Activated T-cell treated with anti-CD3 and anti-CD28 coated beads for 48 hours (primary cell): ENCODE data around the gene CIITA.

Experiments used
- DNase-seq: peaks from one replicate; pipeline ENCODE4 v3.0.0-alpha.2; 2020; ENCODE audit warnings: low read depth

The CIITA gene

DNA sequence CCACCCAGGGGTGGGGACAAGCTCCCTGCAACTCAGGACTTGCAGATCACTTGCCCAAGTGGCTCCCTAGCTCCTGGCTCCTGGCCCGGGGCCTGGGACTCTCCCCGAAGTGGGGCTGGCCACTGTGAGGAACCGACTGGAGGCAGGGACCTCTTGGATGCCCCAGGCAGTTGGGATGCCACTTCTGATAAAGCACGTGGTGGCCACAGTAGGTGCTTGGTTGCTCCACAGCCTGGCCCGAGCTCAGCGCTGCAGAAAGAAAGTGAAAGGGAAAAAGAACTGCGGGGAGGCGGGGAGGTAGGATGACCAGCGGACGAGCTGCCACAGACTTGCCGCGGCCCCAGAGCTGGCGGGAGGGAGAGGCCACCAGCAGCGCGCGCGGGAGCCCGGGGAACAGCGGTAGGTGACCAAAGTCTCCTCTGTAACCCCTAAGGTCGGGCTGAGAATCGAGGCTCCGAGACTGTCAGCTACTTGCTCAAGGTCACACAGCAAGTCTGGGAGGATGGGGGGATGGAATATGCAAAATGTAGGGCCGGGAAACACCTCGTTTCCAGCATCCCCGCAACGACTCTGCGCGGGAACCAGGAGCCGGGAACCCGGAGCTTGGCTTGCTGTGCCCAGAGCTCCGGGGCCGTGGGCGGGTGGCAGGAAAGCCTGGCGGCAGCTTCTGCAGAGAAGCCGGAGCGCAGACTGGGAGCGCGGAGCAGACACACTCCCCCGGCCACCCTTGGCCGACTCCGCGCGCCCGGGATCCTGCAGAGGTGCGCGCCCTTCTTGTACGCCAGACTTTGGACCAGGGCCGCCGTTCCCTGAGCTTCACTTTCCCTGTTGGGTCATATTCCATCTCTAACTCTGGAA lies 1.9 kb downstream of the CIITA start:
- DNase-seq = no peak

DNA sequence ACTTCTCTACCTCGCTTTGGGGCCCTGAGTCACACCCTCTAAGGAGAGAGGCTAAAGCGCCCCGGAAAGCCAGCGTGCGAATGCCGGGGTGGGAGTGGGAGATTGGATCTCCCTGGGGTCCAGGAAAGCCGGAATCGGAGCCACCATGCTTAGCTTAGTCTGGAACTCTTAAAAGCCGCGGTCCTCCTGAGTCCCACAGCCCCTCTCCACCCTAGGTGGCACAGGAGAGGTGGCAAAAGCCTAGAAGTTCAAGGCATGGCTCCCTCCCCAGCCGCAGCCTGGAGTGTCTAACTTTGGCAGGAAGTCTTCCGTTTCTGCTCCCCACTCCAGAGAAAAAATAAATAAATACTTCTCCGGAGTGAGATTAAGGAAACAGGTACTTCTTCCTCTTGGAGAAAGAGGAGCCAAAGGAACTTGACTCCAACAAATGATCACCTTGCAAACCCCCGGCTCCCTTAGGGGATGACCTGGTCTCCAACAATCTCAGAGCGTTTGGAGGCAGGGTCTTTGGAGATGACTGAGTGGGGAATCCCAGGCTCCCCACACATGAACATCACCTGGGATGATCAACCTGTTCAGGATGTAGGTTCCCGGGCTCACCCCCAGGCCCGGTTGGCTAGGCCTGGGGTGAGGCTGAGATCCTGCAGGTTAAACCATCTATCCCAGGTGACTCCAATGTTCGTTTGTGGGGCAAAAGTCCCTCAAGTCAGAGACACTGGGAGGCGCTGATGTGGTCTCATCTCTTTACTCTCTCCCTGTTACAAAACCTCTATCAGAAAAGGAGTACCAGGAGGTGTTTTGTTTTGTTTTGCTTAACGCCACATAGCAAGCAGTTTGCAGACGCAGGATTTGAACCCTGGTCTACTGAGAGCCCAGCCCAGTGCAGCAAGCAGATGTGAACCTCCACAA lies 2.9 kb downstream of the CIITA start:
- no peak for DNase-seq

DNA sequence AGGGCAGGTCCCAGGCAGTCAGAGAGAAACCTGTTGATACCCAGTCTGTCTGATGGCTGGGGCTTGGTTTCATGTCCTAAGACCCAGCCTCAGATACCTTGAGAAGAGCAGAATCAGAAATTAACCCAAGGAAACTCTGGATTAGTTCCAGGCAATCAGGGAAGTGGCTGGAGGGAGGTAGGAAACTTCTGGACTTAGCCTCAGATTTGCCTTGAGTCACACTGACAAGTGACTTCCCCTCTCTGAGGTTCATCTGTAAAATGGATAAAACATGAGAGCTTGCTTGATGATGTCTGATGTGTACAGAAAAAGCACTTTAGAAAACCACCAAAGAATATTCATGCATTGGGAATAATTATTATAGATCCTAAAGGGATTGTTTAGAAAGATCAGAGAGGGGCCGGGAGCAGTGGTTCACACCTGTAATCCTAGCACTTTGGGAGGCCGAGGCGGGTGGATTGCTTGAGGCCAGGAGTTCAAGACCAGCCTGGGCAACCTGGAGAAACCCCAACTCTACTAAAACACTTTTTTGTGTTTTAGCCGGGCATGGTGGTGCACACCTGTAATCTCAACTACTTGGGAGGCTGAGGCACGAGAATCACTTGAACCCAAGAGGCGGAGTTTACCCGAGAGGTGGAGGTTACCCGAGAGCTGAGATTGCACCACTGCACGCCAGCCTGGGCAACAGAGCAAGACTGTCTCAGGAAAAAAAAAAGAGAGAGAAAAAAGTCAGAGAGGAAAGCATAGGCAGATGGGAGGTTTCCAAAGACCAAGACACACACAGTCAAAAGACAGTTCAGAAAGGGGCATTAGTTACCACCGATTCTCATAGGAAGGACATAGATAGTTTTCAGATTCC lies 3.8 kb downstream of the CIITA start:
- no peak for DNase-seq

DNA sequence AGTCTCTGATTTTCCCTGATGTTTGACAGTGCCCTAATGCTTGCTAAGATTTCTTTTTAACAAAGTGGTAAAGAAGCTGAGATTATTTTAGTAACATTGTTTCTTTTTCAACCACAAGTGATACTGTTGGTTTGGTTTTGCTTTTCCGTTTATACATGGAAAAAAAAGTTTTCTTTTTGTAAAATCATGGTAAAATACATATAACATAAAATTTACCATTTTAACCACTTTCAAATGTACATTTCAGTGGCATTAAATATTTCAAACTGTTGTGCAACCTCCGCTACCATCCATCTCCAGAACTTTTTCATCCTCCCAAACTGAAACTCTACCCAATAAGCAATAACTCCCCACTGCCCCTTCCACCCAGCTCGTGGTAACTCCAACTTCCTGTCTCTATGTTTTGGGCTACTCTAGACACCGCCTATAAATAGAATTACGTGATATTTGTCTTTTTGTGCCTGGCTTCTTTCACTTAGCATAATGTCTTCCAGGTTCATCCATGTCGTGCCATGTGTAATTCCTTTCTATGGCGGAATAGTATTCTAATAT lies 4.6 kb downstream of the CIITA start:
- no peak for DNase-seq

DNA sequence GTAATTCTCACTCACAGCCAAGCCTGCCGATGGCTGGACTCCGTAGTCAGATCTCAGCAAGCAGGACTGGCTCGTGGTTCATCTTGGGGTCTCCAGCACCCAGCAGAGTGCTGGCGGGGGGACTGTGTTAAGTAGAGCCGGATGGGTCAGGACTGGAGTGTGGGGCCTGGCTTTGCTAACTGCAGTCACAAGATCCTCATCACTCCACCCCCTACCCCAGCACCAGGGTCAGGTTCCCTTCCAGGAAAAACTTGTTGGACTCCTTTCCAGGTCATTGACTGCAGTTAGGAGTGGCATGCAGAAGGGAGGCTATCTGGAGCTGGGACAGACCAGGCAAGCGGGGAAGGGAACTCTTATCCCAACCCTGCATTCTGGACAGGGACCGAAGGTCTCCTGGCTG lies 6.0 kb downstream of the CIITA start:
- DNase-seq = no peak

DNA sequence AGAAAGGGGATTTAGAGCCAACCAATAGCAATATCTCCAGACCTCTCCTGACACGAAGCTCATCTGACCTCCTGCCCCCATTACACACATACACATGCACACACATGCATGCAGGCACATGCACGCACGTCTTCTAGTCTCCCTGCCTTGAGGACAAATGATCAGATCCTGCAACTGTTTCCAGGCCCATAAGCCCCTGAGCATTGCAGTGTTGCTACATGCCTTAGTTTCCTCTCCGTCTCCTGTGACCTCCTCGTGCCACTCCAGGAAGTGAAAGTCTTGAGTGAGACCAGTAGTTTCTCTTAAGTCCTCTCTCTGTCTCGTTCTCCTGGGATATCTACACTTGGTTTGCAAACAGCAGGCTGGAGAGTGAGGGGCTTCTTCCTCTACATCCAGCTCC lies 8.2 kb downstream of the CIITA start:
- DNase-seq = no peak

DNA sequence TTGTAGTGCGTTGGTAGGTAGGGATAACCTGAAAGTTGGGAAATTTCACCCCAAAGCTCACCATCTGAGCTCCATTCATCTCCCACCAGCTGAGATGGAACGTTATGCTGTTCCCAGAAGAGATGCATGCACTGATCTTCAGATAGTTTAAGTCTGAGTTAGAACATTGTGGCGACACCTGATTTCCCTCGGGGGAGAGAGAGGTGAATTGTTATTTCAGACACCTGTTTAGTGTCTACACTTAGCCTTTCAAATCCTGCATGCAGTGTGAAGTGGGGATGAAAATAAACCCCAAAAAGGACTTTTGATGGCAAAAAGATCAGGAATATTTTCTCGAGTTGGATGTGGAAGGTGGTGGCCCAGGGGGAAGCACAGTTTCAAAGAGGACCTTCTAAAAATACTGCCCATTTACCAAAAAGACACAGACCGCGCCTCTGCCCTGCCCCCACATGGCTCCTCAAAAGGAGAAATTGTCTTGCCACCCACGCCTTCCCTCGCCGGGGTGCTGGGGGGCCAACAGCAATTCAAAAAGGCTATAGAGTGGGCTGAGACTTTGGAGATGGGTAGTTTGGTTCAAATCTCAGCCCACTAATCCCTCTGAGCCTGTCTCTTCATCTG lies 11.4 kb downstream of the CIITA start:
- DNase-seq = no peak

DNA sequence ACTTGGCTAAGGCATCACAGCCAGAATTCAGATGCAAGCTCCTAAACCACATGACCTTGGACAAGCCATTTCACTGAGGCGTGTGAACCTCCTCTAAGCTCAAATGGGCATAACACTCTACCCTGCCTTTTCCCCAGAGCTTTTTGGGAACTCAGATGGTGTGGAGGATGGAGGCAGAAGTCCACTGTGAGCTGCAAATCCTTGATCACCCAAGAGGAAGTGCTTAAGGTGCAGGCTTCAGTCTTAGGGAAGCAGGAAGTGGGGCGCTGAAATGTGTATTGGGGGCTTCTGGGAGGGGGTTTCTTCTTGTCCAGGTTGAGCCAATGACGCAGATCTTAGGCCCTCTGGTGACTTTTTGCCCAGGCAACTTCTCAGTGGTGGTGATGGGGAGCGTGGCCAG lies 12.9 kb downstream of the CIITA start:
- no peak for DNase-seq

DNA sequence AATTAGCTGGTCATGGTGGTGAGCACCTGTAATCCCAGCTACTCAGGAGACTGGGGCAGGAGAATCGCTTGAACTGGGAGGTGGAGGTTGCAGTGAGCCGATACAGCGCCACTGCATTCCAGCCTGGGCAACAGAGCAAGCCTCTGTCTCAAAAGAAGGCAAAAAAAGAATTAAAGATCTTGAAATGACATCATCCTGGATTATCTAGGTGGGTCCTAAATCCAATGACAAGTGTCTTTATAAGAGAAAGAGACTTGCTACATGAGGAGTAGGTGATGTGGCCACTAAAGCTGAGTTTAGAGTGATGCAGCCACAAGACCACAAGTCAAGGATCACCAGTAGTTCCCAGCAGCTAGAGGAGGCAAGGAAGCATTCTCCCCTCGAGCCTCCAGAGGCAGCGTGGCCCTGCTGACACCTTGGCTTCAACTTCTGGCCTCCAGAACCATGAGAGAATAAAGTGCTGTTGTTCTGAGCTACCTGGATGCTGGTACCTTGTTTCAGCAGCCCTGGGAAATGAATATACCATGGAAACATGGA lies 15.8 kb downstream of the CIITA start:
- DNase-seq = no peak

DNA sequence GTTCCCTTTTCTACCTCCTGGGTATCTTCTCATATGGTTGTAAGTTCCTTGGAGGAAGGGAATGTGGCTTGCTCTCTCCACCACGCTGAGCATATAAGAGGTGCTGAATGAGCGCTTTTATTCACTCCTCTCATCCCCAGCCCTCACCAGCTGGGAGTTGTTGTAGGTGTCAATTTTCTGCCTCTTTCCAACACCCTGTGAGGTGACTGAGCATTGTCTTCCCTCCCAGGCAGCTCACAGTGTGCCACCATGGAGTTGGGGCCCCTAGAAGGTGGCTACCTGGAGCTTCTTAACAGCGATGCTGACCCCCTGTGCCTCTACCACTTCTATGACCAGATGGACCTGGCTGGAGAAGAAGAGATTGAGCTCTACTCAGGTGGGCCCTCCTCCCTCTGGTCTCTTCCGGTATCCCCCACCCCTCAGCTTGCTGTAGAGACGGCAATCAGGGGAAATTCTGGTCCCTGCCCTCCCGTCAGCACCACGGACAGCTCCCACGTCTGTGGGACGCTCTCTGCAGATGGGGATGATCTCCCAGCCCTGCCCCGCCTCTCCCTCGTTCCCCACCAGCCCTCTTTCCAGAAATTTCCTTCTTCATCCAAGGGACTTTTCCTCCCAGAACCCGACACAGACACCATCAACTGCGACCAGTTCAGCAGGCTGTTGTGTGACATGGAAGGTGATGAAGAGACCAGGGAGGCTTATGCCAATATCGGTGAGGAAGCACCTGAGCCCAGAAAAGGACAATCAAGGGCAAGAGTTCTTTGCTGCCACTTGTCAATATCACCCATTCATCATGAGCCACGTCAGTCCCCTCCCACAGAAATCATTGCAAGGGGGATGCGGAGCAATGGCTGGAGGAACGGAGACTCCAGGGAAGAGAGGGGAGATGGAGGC lies 18.3 kb downstream of the CIITA start:
- DNase-seq = no peak

DNA sequence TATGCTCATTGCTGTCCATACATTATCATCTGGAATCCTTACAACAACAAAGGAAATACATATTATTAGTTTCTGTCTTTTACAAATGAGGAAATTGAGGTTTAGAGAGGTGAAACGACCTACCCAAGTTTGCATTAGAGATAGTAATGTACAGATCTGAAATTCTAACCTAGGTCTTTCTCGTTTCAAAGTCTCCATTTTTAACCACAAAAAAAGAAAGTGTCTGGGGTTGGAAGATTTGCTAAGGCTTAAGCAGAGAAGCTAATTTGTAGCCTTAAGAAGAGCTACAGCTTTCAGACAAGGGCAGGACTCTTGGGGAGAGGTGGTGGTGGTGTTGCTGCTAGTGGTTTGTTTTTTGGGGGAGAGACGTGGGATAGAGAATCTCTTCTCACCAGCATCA lies 19.2 kb downstream of the CIITA start:
- DNase-seq = no peak

DNA sequence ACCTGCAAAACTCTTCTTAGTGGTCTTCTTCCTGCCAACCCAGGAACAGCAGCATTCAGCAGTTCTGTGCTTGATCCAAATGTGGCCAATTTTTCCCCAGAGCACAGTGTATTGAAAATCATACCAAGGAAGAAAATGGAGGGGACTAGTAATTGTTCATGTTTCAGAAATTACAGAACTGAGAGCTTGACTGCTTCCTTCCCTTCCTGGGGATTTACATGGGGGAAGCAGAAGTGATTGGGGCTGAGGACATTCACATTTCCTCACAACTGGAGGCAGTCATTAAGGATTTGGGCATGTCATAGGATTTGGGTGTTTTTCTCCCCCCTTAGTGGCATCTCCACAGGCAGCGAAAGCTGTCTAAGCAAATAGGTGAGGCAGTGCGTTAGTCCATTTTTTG lies 19.7 kb downstream of the CIITA start:
- no peak for DNase-seq

DNA sequence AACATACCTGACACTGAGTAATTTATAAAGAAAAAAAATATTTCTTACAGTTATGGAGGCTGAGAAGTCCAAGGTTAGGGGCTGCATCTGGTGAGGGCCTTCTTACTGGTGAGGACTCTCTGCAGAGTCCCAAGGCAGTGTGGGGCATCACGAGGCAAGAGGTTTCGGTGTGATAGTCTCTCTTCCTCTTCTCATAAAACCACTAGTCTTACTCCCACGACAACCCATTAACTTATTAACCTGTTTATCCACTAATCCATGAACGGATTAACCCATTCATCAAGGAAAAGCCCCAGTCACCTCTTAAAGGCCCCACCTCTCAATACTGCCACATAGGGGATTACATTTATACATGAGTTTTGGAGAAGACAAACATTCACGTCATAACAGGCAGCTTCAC lies 20.1 kb downstream of the CIITA start:
- no peak for DNase-seq

DNA sequence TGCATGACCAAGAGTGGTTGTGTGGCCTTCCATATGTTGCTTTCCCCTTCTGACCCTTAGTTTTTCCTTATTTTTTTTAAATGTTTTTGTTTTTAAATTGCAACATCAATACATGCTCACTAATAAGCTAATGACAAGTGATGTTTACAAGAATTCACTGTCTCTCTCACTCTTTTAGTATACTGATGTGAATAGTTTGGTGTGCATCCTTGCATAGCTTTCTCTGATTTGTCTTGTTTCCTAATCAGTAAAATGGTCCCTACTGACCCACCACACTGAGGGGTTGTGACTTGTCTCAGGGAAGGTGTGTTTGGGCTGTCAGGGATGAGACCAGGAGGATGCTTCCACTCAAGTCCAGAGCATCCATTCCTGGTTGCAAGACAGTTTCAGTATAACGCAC lies 26.0 kb downstream of the CIITA start:
- DNase-seq = no peak

DNA sequence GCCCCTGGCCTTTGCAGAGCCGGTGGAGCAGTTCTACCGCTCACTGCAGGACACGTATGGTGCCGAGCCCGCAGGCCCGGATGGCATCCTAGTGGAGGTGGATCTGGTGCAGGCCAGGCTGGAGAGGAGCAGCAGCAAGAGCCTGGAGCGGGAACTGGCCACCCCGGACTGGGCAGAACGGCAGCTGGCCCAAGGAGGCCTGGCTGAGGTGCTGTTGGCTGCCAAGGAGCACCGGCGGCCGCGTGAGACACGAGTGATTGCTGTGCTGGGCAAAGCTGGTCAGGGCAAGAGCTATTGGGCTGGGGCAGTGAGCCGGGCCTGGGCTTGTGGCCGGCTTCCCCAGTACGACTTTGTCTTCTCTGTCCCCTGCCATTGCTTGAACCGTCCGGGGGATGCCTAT lies 29.5 kb downstream of the CIITA start:
- no peak for DNase-seq

DNA sequence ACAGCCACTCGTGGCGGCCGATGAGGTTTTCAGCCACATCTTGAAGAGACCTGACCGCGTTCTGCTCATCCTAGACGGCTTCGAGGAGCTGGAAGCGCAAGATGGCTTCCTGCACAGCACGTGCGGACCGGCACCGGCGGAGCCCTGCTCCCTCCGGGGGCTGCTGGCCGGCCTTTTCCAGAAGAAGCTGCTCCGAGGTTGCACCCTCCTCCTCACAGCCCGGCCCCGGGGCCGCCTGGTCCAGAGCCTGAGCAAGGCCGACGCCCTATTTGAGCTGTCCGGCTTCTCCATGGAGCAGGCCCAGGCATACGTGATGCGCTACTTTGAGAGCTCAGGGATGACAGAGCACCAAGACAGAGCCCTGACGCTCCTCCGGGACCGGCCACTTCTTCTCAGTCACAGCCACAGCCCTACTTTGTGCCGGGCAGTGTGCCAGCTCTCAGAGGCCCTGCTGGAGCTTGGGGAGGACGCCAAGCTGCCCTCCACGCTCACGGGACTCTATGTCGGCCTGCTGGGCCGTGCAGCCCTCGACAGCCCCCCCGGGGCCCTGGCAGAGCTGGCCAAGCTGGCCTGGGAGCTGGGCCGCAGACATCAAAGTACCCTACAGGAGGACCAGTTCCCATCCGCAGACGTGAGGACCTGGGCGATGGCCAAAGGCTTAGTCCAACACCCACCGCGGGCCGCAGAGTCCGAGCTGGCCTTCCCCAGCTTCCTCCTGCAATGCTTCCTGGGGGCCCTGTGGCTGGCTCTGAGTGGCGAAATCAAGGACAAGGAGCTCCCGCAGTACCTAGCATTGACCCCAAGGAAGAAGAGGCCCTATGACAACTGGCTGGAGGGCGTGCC lies 30.1 kb downstream of the CIITA start:
- no peak for DNase-seq

DNA sequence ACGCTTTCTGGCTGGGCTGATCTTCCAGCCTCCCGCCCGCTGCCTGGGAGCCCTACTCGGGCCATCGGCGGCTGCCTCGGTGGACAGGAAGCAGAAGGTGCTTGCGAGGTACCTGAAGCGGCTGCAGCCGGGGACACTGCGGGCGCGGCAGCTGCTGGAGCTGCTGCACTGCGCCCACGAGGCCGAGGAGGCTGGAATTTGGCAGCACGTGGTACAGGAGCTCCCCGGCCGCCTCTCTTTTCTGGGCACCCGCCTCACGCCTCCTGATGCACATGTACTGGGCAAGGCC lies 30.7 kb downstream of the CIITA start:
- no peak for DNase-seq

DNA sequence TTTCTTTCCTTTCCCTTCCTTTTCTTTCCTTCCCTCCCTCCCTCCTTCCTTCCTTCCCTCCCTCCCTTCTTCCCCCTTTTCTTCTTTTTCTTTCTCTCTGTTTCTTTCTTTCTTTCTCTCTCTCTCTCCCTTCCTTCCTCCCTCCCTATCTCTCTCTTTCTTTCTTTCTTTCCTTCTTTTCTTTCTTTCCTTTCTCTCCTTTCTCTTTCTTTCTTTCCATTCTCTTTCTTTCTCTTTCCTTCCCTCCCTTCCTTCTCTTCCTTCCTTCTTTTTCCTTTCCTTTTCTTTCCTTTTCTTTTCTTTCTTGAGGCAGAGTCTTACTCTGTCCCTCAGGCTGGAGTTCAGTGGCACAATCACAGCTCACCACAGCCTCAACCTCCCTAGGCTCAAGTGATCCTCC lies 34.3 kb downstream of the CIITA start:
- DNase-seq = no peak

DNA sequence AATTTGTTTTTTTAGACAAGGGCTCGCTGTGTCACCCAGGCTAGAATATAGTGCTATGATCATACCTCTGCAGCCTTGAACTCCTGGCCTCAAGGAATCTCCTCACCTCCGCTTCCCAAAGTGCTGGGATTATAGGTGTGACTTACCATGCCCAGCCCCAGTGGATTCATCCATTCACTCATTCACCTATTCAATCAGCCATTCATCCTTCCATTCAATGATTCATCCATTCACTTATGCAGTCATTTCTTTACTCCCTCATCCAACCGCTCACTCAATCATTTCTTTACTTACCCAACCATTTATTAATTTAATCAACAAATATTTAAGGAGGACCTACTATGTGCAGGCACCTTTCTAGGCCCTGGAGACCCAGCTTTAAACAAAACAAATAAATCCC lies 39.5 kb downstream of the CIITA start:
- no peak for DNase-seq
